GOT3 (cell line): ENCODE data around the gene IBA57.
"Not testable (repeated sequence)": the region's sequence is repeated elsewhere in the genome, so short reads cannot be mapped to it uniquely, and the experiment has no call there.

Source experiments
- DNase-seq: peaks from one replicate; lab custom pipeline; 2025; ENCODE audit warnings: mixed read lengths; lab: John Stamatoyannopoulos, UW

The IBA57 gene

GRCh38 chr1:228226956-228227791, 61.6 kb downstream of the IBA57 start:
- no peak for DNase-seq

- not testable (repeated sequence) for DNase-seq
These were observed 62.5 kb downstream of the IBA57 start for GRCh38 chr1:228228147-228228546.

- DNase-seq: no peak
These were observed 63.0 kb downstream of the IBA57 start for GRCh38 chr1:228228601-228229074.

GRCh38 chr1:228231189-228231588, 65.6 kb downstream of the IBA57 start:
- no peak for DNase-seq
